Uterus (tissue), 4 donors: Measurements from ENCODE around the gene BRSK2. TPM values are rescaled to one million over a fixed set of nuclear protein-coding genes. Genes with fewer than 3 reads are reported as not detected.
A peak's percentile ranks its signal among the peaks of the same experiment; 100 is the strongest.

ENCODE experiments used
- DNase-seq, 2 donors: peaks; one replicate each; pipeline ENCODE4 v3.0.0-alpha.2; 2019 to 2020
- H3K27ac ChIP-seq, 2 donors: fragments of 200-600 bp; sonication (generic); 1 replicate in 1 of 2; 2 replicates in 1 of 2; pipeline ENCODE4 v1.5.1; 2016 to 2018
- H3K27me3 ChIP-seq, 2 donors: fragments of 200-600 bp; sonication (generic); one replicate each; pipeline ENCODE4 v1.5.1; 2018 to 2019; ENCODE audit warnings: control low read depth in 1 of 2
- H3K36me3 ChIP-seq, 2 donors: fragments of 200-600 bp; sonication (generic); one replicate each; pipeline ENCODE4 v1.5.1; 2019; ENCODE audit warnings: control low read depth in 1 of 2
- H3K4me1 ChIP-seq, 2 donors: fragments of 200-600 bp; sonication (generic); one replicate each; pipeline ENCODE4 v1.5.1; 2018 to 2019; ENCODE audit warnings: control low read depth in 1 of 2
- H3K4me3 ChIP-seq, 2 donors: fragments of 200-600 bp; sonication (generic); 1 replicate in 1 of 2; 2 replicates in 1 of 2; pipeline ENCODE4 v1.5.1; 2018 to 2019; ENCODE audit warnings: mild to moderate bottlenecking in 1 of 2
- H3K9me3 ChIP-seq, 2 donors: fragments of 200-600 bp; sonication (generic); one replicate each; pipeline ENCODE4 v1.5.1; 2019; ENCODE audit warnings: control low read depth in 1 of 2
- CTCF ChIP-seq, 4 experiments: fragments of 200-600 bp in 2 of 4; fragments of 450-650 bp in 2 of 4; sonication (generic) in 2 of 4; IDR thresholded peaks; one replicate each; pipeline ENCODE4 v1.5.1; 2016 to 2019; ENCODE audit warnings: antibody characterized with exemption in 4 of 4, mild to moderate bottlenecking in 2 of 4, moderate library complexity in 1 of 4
- POLR2A ChIP-seq, 2 donors: fragments of 450-650 bp; IDR thresholded peaks; one replicate each; pipeline ENCODE4 v1.6.1; 2016; ENCODE audit warnings: antibody characterized with exemption in 2 of 2, mild to moderate bottlenecking in 1 of 2, moderate library complexity in 1 of 2
- intact Hi-C: fragments of 100-400 bp; cut with DNase I; formaldehyde crosslinking; loops from one replicate; pipeline ENCODE4 v1.15.1; 2023; ENCODE audit warnings: low total_unique reads
- total RNA-seq, 4 donors: library from RNA; depleted of rRNA in 3 of 4; stranded (reverse); fragments of >200 nt in 3 of 4; gene quantifications; one replicate each; pipeline versions ENCODE4 v1.1.0 to v1.2.4, GENCODE V29; 2014 to 2023
- donor health status: DM: yes; HTN: yes; CAD: no.

The BRSK2 gene
- total RNA-seq, 4 donors from 2014 or later: 1.5 to 2.2 TPM; not detected in 2

GRCh38 chr11:1496091-1496760, 106.5 kb downstream of the BRSK2 start:
- TF ChIP-seq CTCF (IDR thresholded peaks at IDR 0.05) (no peak), POLR2A (IDR thresholded peaks at IDR 0.05) (no peak)
- intact Hi-C loops: no loop called here
- no peaks in the 10 kb centered on the region for H3K36me3 ChIP-seq
- no peak overlapping the region for H3K27ac ChIP-seq
- H3K4me1 ChIP-seq: no peaks in the 10 kb centered on the region
- no peak for DNase-seq
- no peak overlapping the region for H3K4me3 ChIP-seq
- H3K9me3 ChIP-seq: no peaks in the 10 kb centered on the region
- H3K27me3 ChIP-seq: no peaks in the 10 kb centered on the region

DNA sequence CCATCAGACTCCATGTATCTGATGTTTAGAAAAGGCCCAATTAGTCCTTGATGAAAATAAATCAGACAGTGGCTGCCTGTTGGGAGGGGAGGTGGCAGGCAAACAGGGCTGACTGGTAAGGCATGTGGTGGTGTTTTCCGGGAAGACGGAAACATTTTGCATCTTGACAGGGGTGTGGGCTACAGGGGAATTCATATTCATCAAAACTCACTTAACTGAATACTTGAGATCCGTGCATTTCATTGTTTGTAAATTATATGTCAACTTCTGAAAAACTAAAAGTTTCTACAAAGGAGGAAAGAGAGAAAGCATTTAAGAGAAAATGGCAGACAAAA, 107.0 kb downstream of the BRSK2 start:
- Histone ChIP-seq H3K9me3 (no peaks in the 10 kb centered on the region), H3K27me3 (no peaks in the 10 kb centered on the region), H3K27ac (no peak overlapping the region), H3K36me3 (no peaks in the 10 kb centered on the region), H3K4me3 (no peak overlapping the region), H3K4me1 (no peaks in the 10 kb centered on the region)
- no peak for DNase-seq
- TF ChIP-seq CTCF (IDR thresholded peaks at IDR 0.05) (no peak), POLR2A (IDR thresholded peaks at IDR 0.05) (no peak)
- intact Hi-C loops: no loop called here

DNA sequence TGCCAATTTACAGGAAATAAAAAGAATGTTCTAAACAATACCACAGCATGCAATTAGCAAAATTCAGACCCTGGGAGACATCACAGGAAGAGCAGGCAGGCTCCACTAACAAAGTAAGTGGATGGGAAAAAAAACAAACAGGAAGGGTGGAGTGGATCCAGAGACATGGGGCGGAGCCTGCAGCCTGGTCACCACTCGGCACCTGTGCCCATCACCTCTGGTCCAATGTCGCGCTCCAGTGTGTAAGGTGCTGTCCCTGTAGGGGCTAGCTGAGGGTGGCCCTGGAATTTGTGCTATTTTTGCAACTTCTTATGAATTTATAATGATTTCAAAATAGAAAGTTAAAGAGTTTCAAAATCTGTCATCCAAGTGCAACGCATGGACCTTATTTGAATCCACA, 107.9 kb downstream of the BRSK2 start:
- peak in 1 of 2 donors; percentile 4 for DNase-seq
- Histone ChIP-seq H3K27ac (no peak overlapping the region), H3K4me3 (no peak overlapping the region), H3K9me3 (no peaks in the 10 kb centered on the region), H3K4me1 (no peaks in the 10 kb centered on the region), H3K27me3 (no peaks in the 10 kb centered on the region), H3K36me3 (no peaks in the 10 kb centered on the region)
- intact Hi-C loops: no loop called here
- TF ChIP-seq POLR2A (IDR thresholded peaks at IDR 0.05) (no peak), CTCF (IDR thresholded peaks at IDR 0.05) (no peak)

- TF ChIP-seq POLR2A (IDR thresholded peaks at IDR 0.05) (no peak), CTCF (IDR thresholded peaks at IDR 0.05) (no peak)
- peaks cover 0 to 4% of the 10 kb centered on the region in 2 donors for H3K4me1 ChIP-seq
- H3K4me3 ChIP-seq: no peak overlapping the region
- H3K27ac ChIP-seq: no peak overlapping the region
- intact Hi-C loops: no loop called here
- H3K27me3 ChIP-seq: no peaks in the 10 kb centered on the region
- no peak for DNase-seq
- no peaks in the 10 kb centered on the region for H3K9me3 ChIP-seq
- no peaks in the 10 kb centered on the region for H3K36me3 ChIP-seq
These were observed 108.5 kb downstream of the BRSK2 start for GRCh38 chr11:1498262-1498661.

- H3K27ac ChIP-seq: no peak overlapping the region
These were observed 109.6 kb downstream of the BRSK2 start for GRCh38 chr11:1499261-1499890.

More at GRCh38 chr11:1499261-1499890, 109.6 kb downstream of the BRSK2 start:
- H3K9me3 ChIP-seq: no peaks in the 10 kb centered on the region
- H3K27me3 ChIP-seq: no peaks in the 10 kb centered on the region
- no peaks in the 10 kb centered on the region for H3K36me3 ChIP-seq
- no peak overlapping the region for H3K4me3 ChIP-seq
- no peak for TF ChIP-seq POLR2A (IDR thresholded peaks at IDR 0.05)
- no peak for TF ChIP-seq CTCF (IDR thresholded peaks at IDR 0.05)
- intact Hi-C loops: no loop called here
- no peak for DNase-seq
- H3K4me1 ChIP-seq: peaks cover 0 to 15% of the 10 kb centered on the region in 2 donors
